Measurements from ENCODE around the gene KCNRG. TPM values are rescaled to one million over a fixed set of nuclear protein-coding genes. Genes with fewer than 3 reads are reported as not detected.
A peak's percentile ranks its signal among the peaks of the same experiment; 100 is the strongest.

KCNRG gene
- total RNA-seq, 4 donors from 2014 or later, result 1.1 to 3.6 (median 2.9) TPM; not detected in 1

DNA sequence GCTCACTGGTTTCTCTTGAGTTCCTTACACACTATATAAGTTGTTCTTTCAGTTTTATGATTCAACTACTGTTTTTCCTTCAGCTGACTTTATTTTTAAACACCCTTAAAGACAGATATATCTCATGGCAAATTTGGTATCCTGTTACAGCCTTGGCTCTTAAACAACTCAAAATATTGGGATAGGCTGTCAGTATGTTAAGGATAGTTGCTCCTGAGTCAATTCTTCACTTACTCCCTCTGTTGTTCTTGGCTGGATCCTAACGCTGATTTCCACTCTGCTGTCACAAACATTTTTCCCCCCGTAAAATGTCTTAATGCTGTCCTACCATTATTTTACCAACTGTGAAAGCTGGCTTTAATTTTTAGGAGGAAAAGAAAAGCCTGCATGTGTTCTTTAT lies 1.2 kb downstream of the KCNRG start:
- intact Hi-C loops (cut with DNase I), result no loop called here
- H3K27me3 ChIP-seq, result no peaks in the 10 kb centered on the region
- peaks cover 0 to 11% (median 0%) of the 10 kb centered on the region in 3 donors for H3K4me1 ChIP-seq
- WGBS, 2 donors, result 66 to 69% methylated on average over 2 of the region's 2 CpGs
- no peaks in the 10 kb centered on the region for H3K9me3 ChIP-seq
- no peak overlapping the region for H3K4me3 ChIP-seq
- peaks cover 0 to 56% (median 6%) of the 10 kb centered on the region in 3 donors for H3K36me3 ChIP-seq
- H3K27ac ChIP-seq, result no peak overlapping the region
- no peak for DNase-seq
- TF ChIP-seq POLR2A (IDR thresholded peaks at IDR 0.05) (no peak), CTCF (IDR thresholded peaks at IDR 0.05) (no peak)

DNA sequence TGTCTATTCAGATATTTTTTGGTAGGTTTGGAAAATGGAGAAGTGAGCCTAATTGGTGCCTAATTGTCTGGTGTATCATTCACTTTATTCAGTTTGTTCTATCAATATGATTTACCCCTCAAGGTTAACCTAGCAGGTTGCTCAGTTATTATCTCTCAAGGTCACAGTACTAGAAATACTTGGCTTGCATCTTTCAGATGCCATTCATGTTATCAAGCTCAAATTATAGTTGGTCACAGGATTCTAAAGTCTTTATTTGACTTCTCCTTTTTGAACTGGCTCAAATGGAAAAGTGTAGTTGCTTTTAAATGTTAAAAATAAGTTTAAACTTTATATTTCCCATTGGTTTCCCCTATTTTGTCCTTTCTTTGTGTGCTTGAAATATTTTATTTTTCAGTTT lies 2.6 kb downstream of the KCNRG start:
- no peak for DNase-seq
- Histone ChIP-seq H3K9me3 (no peaks in the 10 kb centered on the region), H3K27ac (no peak overlapping the region), H3K4me3 (no peak overlapping the region), H3K27me3 (no peaks in the 10 kb centered on the region), H3K4me1 (peaks cover 0 to 11% (median 0%) of the 10 kb centered on the region in 3 donors), H3K36me3 (peaks cover 0 to 55% (median 6%) of the 10 kb centered on the region in 3 donors)
- intact Hi-C loops (cut with DNase I), result no loop called here
- no peak for TF ChIP-seq CTCF (IDR thresholded peaks at IDR 0.05)
- TF ChIP-seq POLR2A (IDR thresholded peaks at IDR 0.05), result no peak

GRCh38 chr13:50025436-50025835 lies 10.2 kb downstream of the KCNRG start:
- peaks cover 0 to 44% (median 6%) of the 10 kb centered on the region in 3 donors for H3K36me3 ChIP-seq
- H3K27ac ChIP-seq, result peak overlapping the region in 1 of 4 donors; percentile 12
- no peak for DNase-seq
- H3K9me3 ChIP-seq, result no peaks in the 10 kb centered on the region
- 17 to 21% methylated on average over 1 of the region's 1 CpG for WGBS, 2 donors
- H3K27me3 ChIP-seq, result no peaks in the 10 kb centered on the region
- intact Hi-C loops (cut with DNase I), result no loop called here
- TF ChIP-seq CTCF (IDR thresholded peaks at IDR 0.05) (no peak), POLR2A (IDR thresholded peaks at IDR 0.05) (no peak)
- peaks cover 0 to 14% (median 0%) of the 10 kb centered on the region in 3 donors for H3K4me1 ChIP-seq
- no peak overlapping the region for H3K4me3 ChIP-seq

GRCh38 chr13:50026788-50027473 lies 11.7 kb downstream of the KCNRG start:
- Histone ChIP-seq H3K9me3 (no peaks in the 10 kb centered on the region), H3K4me3 (no peak overlapping the region), H3K27ac (no peak overlapping the region), H3K36me3 (peaks cover 0 to 29% (median 0%) of the 10 kb centered on the region in 3 donors), H3K4me1 (peaks cover 0 to 14% (median 0%) of the 10 kb centered on the region in 3 donors), H3K27me3 (no peaks in the 10 kb centered on the region)
- 66 to 94% methylated on average over 2 of the region's 2 CpGs for WGBS, 2 donors
- no peak for DNase-seq
- no peak for TF ChIP-seq CTCF (IDR thresholded peaks at IDR 0.05)
- TF ChIP-seq POLR2A (IDR thresholded peaks at IDR 0.05), result no peak
- intact Hi-C loops (cut with DNase I), result no loop called here

DNA sequence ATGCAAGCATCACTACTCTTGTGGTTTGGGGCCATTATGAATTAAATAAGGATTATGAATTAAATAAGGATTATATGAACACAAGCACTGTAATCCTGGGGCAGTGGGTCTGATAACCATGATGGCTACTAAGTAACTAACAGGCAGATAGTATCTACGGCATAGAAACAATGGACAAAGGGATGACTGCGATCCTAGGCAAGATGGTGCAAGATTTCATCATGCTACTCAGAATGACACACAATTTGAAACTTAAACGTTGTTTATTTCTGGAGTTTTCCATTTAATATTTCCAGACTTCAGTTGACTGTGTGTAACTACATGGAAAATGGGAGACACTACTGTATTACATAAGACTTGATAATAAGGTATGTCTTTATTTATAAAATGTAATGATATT lies 15.1 kb downstream of the KCNRG start:
- no peak for DNase-seq
- Histone ChIP-seq H3K36me3 (peaks cover 0 to 5% (median 0%) of the 10 kb centered on the region in 3 donors), H3K4me1 (peaks cover 0 to 10% (median 0%) of the 10 kb centered on the region in 3 donors), H3K4me3 (no peak overlapping the region), H3K27ac (no peak overlapping the region), H3K9me3 (no peaks in the 10 kb centered on the region), H3K27me3 (no peaks in the 10 kb centered on the region)
- 76 to 90% methylated on average over 3 of the region's 3 CpGs for WGBS, 2 donors
- intact Hi-C loops (cut with DNase I), result no loop called here
- TF ChIP-seq POLR2A (IDR thresholded peaks at IDR 0.05) (no peak), CTCF (IDR thresholded peaks at IDR 0.05) (no peak)
